ENCODE data around the gene RABGGTB.

DNA sequence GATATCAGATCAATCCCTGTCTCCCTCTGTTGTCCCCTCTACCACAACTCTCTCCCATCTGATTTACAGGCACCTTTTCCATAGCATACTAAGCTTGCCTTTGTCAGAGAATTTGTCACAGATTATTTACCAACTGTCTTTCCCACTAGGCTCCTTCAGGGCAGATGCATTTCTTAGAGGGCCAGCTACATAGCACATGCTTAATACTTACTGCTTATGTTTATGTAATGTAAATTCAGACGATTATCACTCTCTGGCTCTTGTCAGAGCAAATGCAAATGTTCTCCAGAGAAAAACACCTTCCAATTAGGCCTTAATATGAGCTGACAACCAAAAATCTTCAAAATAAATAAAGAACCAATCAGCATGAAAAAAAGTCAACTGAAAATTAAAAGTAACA, 15.3 kb upstream of the RABGGTB start:
- TF ChIP-seq ZBTB7A (IDR thresholded peaks at IDR 0.05; ENCODE audit: low read depth) (no peak), TAF1 (IDR thresholded peaks at IDR 0.05; ENCODE audit: low read depth) (no peak), NFIC (IDR thresholded peaks at IDR 0.05) (no peak), TCF12 (IDR thresholded peaks at IDR 0.05; ENCODE audit: low read depth) (no peak), USF1 (IDR thresholded peaks at IDR 0.05) (no peak)
- TF ChIP-seq, protein P1, sequence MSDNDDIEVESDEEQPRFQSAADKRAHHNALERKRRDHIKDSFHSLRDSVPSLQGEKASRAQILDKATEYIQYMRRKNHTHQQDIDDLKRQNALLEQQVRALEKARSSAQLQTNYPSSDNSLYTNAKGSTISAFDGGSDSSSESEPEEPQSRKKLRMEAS (IDR thresholded peaks at IDR 0.05), result no peak

All from Ishikawa (cell line).